ENCODE measurements around the gene TPRX2. TPM values are rescaled to one million over a fixed set of nuclear protein-coding genes. Genes with fewer than 3 reads are reported as not detected.
A peak's percentile ranks its signal among the peaks of the same experiment; 100 is the strongest.
"Not testable (repeated sequence)": the region's sequence is repeated elsewhere in the genome, so short reads cannot be mapped to it uniquely, and the experiment has no call there.

Gene TPRX2
- total RNA-seq, 2 donors from 2014 or later = not detected

GRCh38 chr19:47839913-47840312 is 19.1 kb upstream of the TPRX2 start:
- Mint-ChIP-seq H3K36me3 (ENCODE audit: insufficient read depth in 2 of 2) (no peaks in the 10 kb centered on the region), H3K9me3 (no peaks in the 10 kb centered on the region), H3K27ac (no peak overlapping the region), H3K4me3 (no peak overlapping the region), H3K27me3 (ENCODE audit: low read depth) (peaks cover 8% of the 10 kb centered on the region), H3K4me1 (ENCODE audit: low read depth) (no peaks in the 10 kb centered on the region)
- DNase-seq (no peak), ATAC-seq (replicated peaks in 1 of 2) (no peak)

DNA sequence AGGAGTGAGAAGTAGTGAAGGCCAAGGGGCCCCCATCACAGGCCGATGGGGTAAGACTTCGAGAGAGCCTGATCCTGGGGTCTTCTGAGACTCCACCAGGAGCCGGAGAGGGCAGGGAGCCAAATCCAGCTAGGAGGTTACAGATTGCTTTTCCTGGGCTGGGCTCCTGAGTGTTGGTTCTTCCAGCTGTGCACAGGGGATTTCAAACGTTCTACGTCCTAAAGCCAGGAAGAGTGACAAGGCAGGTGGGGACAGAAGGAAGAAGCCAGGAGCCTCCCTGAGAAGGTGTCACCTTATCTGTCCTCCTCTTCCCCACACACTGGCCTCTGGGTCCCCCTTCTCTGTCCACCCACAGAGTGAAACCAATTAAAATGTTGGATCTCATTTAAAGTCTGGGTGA is 16.1 kb upstream of the TPRX2 start:
- Mint-ChIP-seq H3K27ac (no peak overlapping the region), H3K36me3 (ENCODE audit: insufficient read depth in 2 of 2) (no peaks in the 10 kb centered on the region), H3K4me3 (no peak overlapping the region), H3K27me3 (ENCODE audit: low read depth) (peaks cover 14% of the 10 kb centered on the region), H3K9me3 (no peaks in the 10 kb centered on the region), H3K4me1 (ENCODE audit: low read depth) (no peaks in the 10 kb centered on the region)
- DNase-seq = no peak
- ATAC-seq (replicated peaks in 1 of 2) = no peak

- Mint-ChIP-seq H3K36me3 (ENCODE audit: insufficient read depth in 2 of 2) (no peaks in the 10 kb centered on the region), H3K4me1 (ENCODE audit: low read depth) (peaks cover 14% of the 10 kb centered on the region), H3K4me3 (peak overlapping the region in 1 of 2 donors; percentile 71), H3K27me3 (ENCODE audit: low read depth) (peaks cover 47% of the 10 kb centered on the region), H3K27ac (no peak overlapping the region), H3K9me3 (no peaks in the 10 kb centered on the region)
- ATAC-seq (replicated peaks in 1 of 2) (no peak), DNase-seq (no peak)
Observed at GRCh38 chr19:47848425-47848822, 10.6 kb upstream of the TPRX2 start.

GRCh38 chr19:47848823-47849473 is 10.1 kb upstream of the TPRX2 start:
- DNase-seq = peak; percentile 54 to 56
- H3K36me3 Mint-ChIP-seq (ENCODE audit: insufficient read depth in 2 of 2) = no peaks in the 10 kb centered on the region
- no peaks in the 10 kb centered on the region for H3K9me3 Mint-ChIP-seq
- peaks cover 14% of the 10 kb centered on the region for H3K4me1 Mint-ChIP-seq (ENCODE audit: low read depth)
- ATAC-seq (replicated peaks in 1 of 2) = no peak
- peak overlapping the region; percentile 46 to 71 for H3K4me3 Mint-ChIP-seq
- peaks cover 48% of the 10 kb centered on the region for H3K27me3 Mint-ChIP-seq (ENCODE audit: low read depth)
- H3K27ac Mint-ChIP-seq = no peak overlapping the region

GRCh38 chr19:47853003-47853402 is 6.0 kb upstream of the TPRX2 start:
- Mint-ChIP-seq H3K36me3 (ENCODE audit: insufficient read depth in 2 of 2) (no peaks in the 10 kb centered on the region), H3K27me3 (ENCODE audit: low read depth) (peaks cover 38% of the 10 kb centered on the region), H3K4me3 (no peak overlapping the region), H3K9me3 (no peaks in the 10 kb centered on the region), H3K4me1 (ENCODE audit: low read depth) (peaks cover 14% of the 10 kb centered on the region), H3K27ac (no peak overlapping the region)
- ATAC-seq (replicated peaks in 1 of 2) (no peak), DNase-seq (no peak)

- no peak overlapping the region for H3K4me3 Mint-ChIP-seq
- H3K27ac Mint-ChIP-seq = no peak overlapping the region
- ATAC-seq (replicated peaks in 1 of 2) (no peak), DNase-seq (no peak)
- H3K36me3 Mint-ChIP-seq (ENCODE audit: insufficient read depth in 2 of 2) = no peaks in the 10 kb centered on the region
- H3K9me3 Mint-ChIP-seq = no peaks in the 10 kb centered on the region
- peaks cover 26% of the 10 kb centered on the region for H3K27me3 Mint-ChIP-seq (ENCODE audit: low read depth)
- peaks cover 5% of the 10 kb centered on the region for H3K4me1 Mint-ChIP-seq (ENCODE audit: low read depth)
Observed at GRCh38 chr19:47854459-47854858, 4.6 kb upstream of the TPRX2 start.

DNA sequence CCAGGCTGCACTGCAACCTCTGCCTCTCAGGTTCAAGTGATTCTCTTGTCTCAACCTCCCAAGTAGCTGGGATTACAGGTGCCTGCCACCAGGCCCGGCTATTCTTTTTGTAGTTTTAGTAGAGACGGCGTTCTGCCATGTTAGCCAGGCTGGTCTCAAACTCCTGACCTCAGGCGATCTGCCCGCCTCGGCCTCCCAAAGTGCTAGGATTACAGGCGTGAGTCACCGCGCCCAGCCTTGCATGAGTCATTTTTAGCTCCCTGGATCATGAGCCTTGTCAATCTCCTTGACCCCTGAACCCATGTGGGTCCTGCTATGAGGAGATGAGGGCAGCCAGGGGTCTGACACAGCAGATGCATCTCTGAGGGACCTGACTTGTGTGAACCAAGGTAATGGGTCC is 804 bp upstream of the TPRX2 start:
- not testable (repeated sequence) for H3K36me3 Mint-ChIP-seq (ENCODE audit: insufficient read depth in 2 of 2); H3K4me3 Mint-ChIP-seq; H3K4me1 Mint-ChIP-seq (ENCODE audit: low read depth); H3K9me3 Mint-ChIP-seq; DNase-seq; ATAC-seq (replicated peaks in 1 of 2); H3K27ac Mint-ChIP-seq
- H3K27me3 Mint-ChIP-seq (ENCODE audit: low read depth) = peaks cover 15% of the 10 kb centered on the region

DNA sequence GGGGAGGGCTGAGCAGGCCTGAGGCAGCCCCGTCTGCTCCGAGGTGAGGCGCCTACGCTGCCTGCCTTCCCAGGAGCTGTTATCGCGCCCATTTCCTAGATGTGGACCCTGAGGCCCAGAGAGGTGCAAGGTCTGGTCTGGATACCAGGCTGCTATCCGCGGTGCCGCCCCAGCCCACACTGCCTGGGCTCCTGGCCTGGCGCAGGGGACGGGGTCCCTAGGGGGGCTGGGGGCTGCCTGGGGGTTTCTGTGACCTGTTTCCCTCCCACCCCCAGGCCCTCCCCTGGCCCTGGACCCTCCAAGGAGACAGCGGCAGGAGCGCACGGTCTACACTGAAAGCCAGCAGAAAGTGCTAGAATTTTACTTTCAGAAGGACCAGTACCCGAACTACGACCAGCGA is 803 bp downstream of the TPRX2 start:
- not testable (repeated sequence) for DNase-seq; H3K4me3 Mint-ChIP-seq; ATAC-seq (replicated peaks in 1 of 2); H3K9me3 Mint-ChIP-seq; H3K4me1 Mint-ChIP-seq (ENCODE audit: low read depth); H3K27ac Mint-ChIP-seq; H3K36me3 Mint-ChIP-seq (ENCODE audit: insufficient read depth in 2 of 2)
- H3K27me3 Mint-ChIP-seq (ENCODE audit: low read depth) = peaks cover 14% of the 10 kb centered on the region

- Mint-ChIP-seq H3K27me3 (ENCODE audit: low read depth) (peaks cover 14% of the 10 kb centered on the region), H3K9me3 (no peaks in the 10 kb centered on the region), H3K4me3 (no peak overlapping the region), H3K4me1 (ENCODE audit: low read depth) (peaks cover 5% of the 10 kb centered on the region), H3K27ac (no peak overlapping the region), H3K36me3 (ENCODE audit: insufficient read depth in 2 of 2) (no peaks in the 10 kb centered on the region)
- DNase-seq = no peak
- ATAC-seq (replicated peaks in 1 of 2) = no peak
Observed at GRCh38 chr19:47860602-47861297, 1.7 kb downstream of the TPRX2 start.

DNA sequence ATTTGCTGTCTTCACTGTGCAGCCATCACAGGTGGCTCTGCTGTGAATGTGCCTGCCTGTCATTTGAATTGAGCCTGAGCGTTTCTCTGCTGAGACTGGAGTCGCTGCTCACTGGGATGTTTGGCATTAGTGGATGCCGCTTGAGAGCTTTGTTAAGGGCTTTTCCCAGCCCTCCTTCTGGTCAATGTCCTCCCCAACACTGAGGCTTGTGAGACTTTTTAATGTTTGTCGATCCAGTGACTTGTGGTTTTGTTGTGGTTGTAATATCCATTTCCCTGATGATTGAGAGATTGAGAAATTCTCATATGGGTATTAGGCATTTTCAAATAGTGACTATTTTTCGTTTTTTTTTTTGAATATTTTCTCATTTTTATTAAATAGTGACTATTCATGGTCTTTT is 2.6 kb downstream of the TPRX2 start:
- ATAC-seq (replicated peaks in 1 of 2) (no peak), DNase-seq (no peak)
- H3K27ac Mint-ChIP-seq = no peak overlapping the region
- H3K27me3 Mint-ChIP-seq (ENCODE audit: low read depth) = peaks cover 14% of the 10 kb centered on the region
- peaks cover 5% of the 10 kb centered on the region for H3K4me1 Mint-ChIP-seq (ENCODE audit: low read depth)
- H3K36me3 Mint-ChIP-seq (ENCODE audit: insufficient read depth in 2 of 2) = no peaks in the 10 kb centered on the region
- H3K9me3 Mint-ChIP-seq = no peaks in the 10 kb centered on the region
- no peak overlapping the region for H3K4me3 Mint-ChIP-seq

- Mint-ChIP-seq H3K4me3 (no peak overlapping the region), H3K36me3 (ENCODE audit: insufficient read depth in 2 of 2) (no peaks in the 10 kb centered on the region), H3K4me1 (ENCODE audit: low read depth) (peaks cover 5% of the 10 kb centered on the region), H3K27me3 (ENCODE audit: low read depth) (peaks cover 14% of the 10 kb centered on the region), H3K27ac (no peak overlapping the region), H3K9me3 (no peaks in the 10 kb centered on the region)
- peak; percentile 88 to 93 for ATAC-seq (replicated peaks in 1 of 2)
- peak; percentile 86 to 91 for DNase-seq
Observed at GRCh38 chr19:47863514-47863936, 4.5 kb downstream of the TPRX2 start.

- no peak overlapping the region for H3K27ac Mint-ChIP-seq
- no peak for DNase-seq
- no peaks in the 10 kb centered on the region for H3K9me3 Mint-ChIP-seq
- no peak for ATAC-seq (replicated peaks in 1 of 2)
- peaks cover 14% of the 10 kb centered on the region for H3K27me3 Mint-ChIP-seq (ENCODE audit: low read depth)
- H3K4me3 Mint-ChIP-seq = no peak overlapping the region
- no peaks in the 10 kb centered on the region for H3K36me3 Mint-ChIP-seq (ENCODE audit: insufficient read depth in 2 of 2)
- peaks cover 5% of the 10 kb centered on the region for H3K4me1 Mint-ChIP-seq (ENCODE audit: low read depth)
Observed at GRCh38 chr19:47865166-47865565, 6.1 kb downstream of the TPRX2 start.

GRCh38 chr19:47878906-47879305 is 19.9 kb downstream of the TPRX2 start:
- no peak overlapping the region for H3K27ac Mint-ChIP-seq
- H3K4me3 Mint-ChIP-seq = no peak overlapping the region
- ATAC-seq (replicated peaks in 1 of 2) = no peak
- no peaks in the 10 kb centered on the region for H3K4me1 Mint-ChIP-seq (ENCODE audit: low read depth)
- no peak for DNase-seq
- peaks cover 15% of the 10 kb centered on the region for H3K27me3 Mint-ChIP-seq (ENCODE audit: low read depth)
- peaks cover 1 to 2% of the 10 kb centered on the region in 2 donors for H3K36me3 Mint-ChIP-seq (ENCODE audit: insufficient read depth in 2 of 2)
- peaks cover 2 to 3% of the 10 kb centered on the region in 2 donors for H3K9me3 Mint-ChIP-seq

DNA sequence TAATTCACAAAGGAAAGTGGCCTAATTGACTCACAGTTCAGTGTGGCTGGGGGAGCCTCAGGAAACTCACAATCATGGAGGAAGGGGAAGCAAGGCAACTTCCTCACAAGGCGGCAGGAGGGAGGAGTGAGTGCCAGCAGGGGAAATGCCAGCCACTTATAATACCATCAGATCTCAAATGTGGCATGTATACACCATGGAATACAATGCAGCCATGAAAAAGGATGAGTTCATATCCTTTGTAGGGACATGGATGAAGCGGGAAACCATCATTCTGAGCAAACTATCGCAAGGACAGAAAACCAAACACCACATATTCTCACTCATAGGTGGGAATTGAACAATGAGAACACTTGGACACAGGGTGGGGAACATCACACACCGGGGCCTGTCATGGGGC is 20.4 kb downstream of the TPRX2 start:
- H3K9me3 Mint-ChIP-seq; H3K4me1 Mint-ChIP-seq (ENCODE audit: low read depth); H3K36me3 Mint-ChIP-seq (ENCODE audit: insufficient read depth in 2 of 2); H3K4me3 Mint-ChIP-seq; ATAC-seq (replicated peaks in 1 of 2); DNase-seq; H3K27ac Mint-ChIP-seq: not testable (repeated sequence)
- peaks cover 15% of the 10 kb centered on the region for H3K27me3 Mint-ChIP-seq (ENCODE audit: low read depth)
